Femur (tissue), 1 donor: Measurements from ENCODE around the gene SAMD9L.

Experiments used
- DNase-seq: peaks from one replicate; pipeline ENCODE4 v3.0.0-alpha.2; 2017

Gene SAMD9L

GRCh38 chr7:93148144-93148543 is at the start of gene SAMD9L:
Gene SAMD9L (minus strand): TSS chr7:93148385. CDS start chr7:93135971, 12,414 bp downstream.
- DNase-seq = no peak

- no peak for DNase-seq
Observed at GRCh38 chr7:93196336-93196735, 48.2 kb upstream of the SAMD9L start.

- DNase-seq = no peak
Observed at GRCh38 chr7:93194386-93194785, 46.2 kb upstream of the SAMD9L start.

GRCh38 chr7:93188870-93189634 is 40.9 kb upstream of the SAMD9L start:
- DNase-seq = no peak

GRCh38 chr7:93185303-93186027 is 37.3 kb upstream of the SAMD9L start:
- DNase-seq = no peak

GRCh38 chr7:93179173-93179572 is 31.0 kb upstream of the SAMD9L start:
- DNase-seq = no peak

GRCh38 chr7:93178213-93178612 is 30.0 kb upstream of the SAMD9L start:
- DNase-seq = no peak

GRCh38 chr7:93176992-93177580 is 28.9 kb upstream of the SAMD9L start:
- DNase-seq = no peak

- no peak for DNase-seq
Observed at GRCh38 chr7:93175219-93175618, 27.0 kb upstream of the SAMD9L start.

- no peak for DNase-seq
Observed at GRCh38 chr7:93172683-93173082, 24.5 kb upstream of the SAMD9L start.

GRCh38 chr7:93171606-93172226 is 23.5 kb upstream of the SAMD9L start:
- DNase-seq = no peak

- DNase-seq = no peak
Observed at GRCh38 chr7:93165447-93165846, 17.3 kb upstream of the SAMD9L start.

GRCh38 chr7:93164766-93165165 is 16.6 kb upstream of the SAMD9L start:
- DNase-seq = no peak

GRCh38 chr7:93161181-93161762 is 13.1 kb upstream of the SAMD9L start:
- DNase-seq = no peak

- DNase-seq = no peak
Observed at GRCh38 chr7:93160410-93160809, 12.2 kb upstream of the SAMD9L start.

GRCh38 chr7:93159490-93159889 is 11.3 kb upstream of the SAMD9L start:
- no peak for DNase-seq

- no peak for DNase-seq
Observed at GRCh38 chr7:93156884-93157283, 8.7 kb upstream of the SAMD9L start.

- DNase-seq = no peak
Observed at GRCh38 chr7:93150200-93150835, 2.1 kb upstream of the SAMD9L start.

- no peak for DNase-seq
Observed at GRCh38 chr7:93148727-93149126, 542 bp upstream of the SAMD9L start.

GRCh38 chr7:93147363-93147762 is 822 bp downstream of the SAMD9L start:
- peak; percentile 56 for DNase-seq

- peak; percentile 42 for DNase-seq
Observed at GRCh38 chr7:93146472-93147141, 1.6 kb downstream of the SAMD9L start.

GRCh38 chr7:93146036-93146435 is 2.1 kb downstream of the SAMD9L start:
- DNase-seq = no peak
